ENCODE measurements around the gene ODAD2. TPM values are rescaled to one million over a fixed set of nuclear protein-coding genes. Genes with fewer than 3 reads are reported as not detected.
A peak's percentile ranks its signal among the peaks of the same experiment; 100 is the strongest.

ODAD2 gene
- total and polyA plus RNA-seq, 2 donors (not counting 1 experiment from before 2014, with no cell fraction given), result 0.12 to 1.3 TPM

DNA sequence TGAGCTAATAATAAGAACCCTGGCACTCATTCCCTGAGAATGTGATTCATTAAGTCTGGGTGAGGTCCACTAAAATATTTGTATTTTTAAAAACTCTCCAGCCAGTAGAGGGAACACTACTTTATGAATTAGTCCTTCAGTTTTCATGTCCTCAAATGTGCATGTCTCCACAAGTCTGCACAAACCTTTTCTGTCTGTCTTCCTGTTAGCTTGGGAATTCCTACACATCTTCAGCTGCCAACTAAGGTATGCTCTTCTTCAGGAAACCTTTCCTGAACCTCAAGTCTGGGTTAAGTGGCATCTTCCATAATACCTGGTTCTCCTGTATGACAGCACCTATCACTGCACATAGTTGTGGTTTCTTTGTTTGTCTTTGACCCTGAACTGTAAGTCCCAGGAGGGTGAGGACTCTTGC is 133.7 kb downstream of the ODAD2 start:
- Histone ChIP-seq H3K9me3 (ENCODE audit: control insufficient read depth, insufficient read depth, low read depth, low read length) (no peaks in the 10 kb centered on the region), H3K27me3 (ENCODE audit: control insufficient read depth, insufficient read depth, low read length) (no peaks in the 10 kb centered on the region), H3K79me2 (ENCODE audit: control insufficient read depth, insufficient read depth, low read length) (no peaks in the 10 kb centered on the region), H3K4me2 (ENCODE audit: extremely low read depth, insufficient read depth, low read length) (no peak overlapping the region), H4K20me1 (ENCODE audit: control insufficient read depth, extremely low read depth, insufficient read depth, low read length) (no peaks in the 10 kb centered on the region), H3K9ac (ENCODE audit: insufficient read depth, low read length) (no peak overlapping the region), H3K4me1 (ENCODE audit: control insufficient read depth, extremely low read depth, insufficient read depth, low read length) (no peaks in the 10 kb centered on the region), H2AFZ (ENCODE audit: low read length) (no peak overlapping the region), H3K36me3 (ENCODE audit: control insufficient read depth, insufficient read depth, low read length) (no peaks in the 10 kb centered on the region), H3K27ac (ENCODE audit: insufficient read depth, low read length) (no peak overlapping the region), H3K4me3 (replicated peaks in 1 of 4; ENCODE audit: control extremely low read depth in 1 of 4, insufficient read depth in 1 of 4, low read depth in 3 of 4, low read length in 4 of 4) (no peak overlapping the region)
- TF ChIP-seq, protein P1, sequence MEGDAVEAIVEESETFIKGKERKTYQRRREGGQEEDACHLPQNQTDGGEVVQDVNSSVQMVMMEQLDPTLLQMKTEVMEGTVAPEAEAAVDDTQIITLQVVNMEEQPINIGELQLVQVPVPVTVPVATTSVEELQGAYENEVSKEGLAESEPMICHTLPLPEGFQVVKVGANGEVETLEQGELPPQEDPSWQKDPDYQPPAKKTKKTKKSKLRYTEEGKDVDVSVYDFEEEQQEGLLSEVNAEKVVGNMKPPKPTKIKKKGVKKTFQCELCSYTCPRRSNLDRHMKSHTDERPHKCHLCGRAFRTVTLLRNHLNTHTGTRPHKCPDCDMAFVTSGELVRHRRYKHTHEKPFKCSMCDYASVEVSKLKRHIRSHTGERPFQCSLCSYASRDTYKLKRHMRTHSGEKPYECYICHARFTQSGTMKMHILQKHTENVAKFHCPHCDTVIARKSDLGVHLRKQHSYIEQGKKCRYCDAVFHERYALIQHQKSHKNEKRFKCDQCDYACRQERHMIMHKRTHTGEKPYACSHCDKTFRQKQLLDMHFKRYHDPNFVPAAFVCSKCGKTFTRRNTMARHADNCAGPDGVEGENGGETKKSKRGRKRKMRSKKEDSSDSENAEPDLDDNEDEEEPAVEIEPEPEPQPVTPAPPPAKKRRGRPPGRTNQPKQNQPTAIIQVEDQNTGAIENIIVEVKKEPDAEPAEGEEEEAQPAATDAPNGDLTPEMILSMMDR (conservative IDR thresholded peaks at IDR 0.05 in 1 of 2, IDR thresholded peaks at IDR 0.05 in 1 of 2; ENCODE audit: low read depth in 1 of 2, low read length in 2 of 2), result peak in 1 of 2 donors; percentile 3
- TF ChIP-seq EZH2 (IDR thresholded peaks at IDR 0.05; ENCODE audit: low read length, missing control alignments), result no peak
- peak; percentile 43 to 52 for DNase-seq (ENCODE audit: low read depth in 2 of 2)

DNA sequence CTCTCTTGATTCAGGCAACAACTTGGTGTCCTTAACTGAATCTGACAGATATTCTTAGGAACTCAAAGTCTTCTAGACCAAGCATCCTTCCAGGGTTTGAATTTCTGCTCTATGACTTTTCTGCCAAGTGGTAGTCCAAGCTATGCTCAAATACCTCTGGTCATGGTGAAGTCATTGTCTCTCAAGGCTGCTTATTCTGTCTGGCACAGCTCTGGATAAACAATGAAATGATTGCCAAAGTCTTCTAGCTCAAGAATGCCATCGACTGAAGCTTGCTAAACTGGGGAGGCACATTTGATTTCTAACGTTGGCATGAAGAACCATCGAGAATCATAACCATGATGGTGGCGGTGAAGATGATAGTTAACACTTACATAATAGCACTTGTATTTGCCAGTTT is 137.1 kb downstream of the ODAD2 start:
- Histone ChIP-seq H3K4me2 (ENCODE audit: extremely low read depth, insufficient read depth, low read length) (no peak overlapping the region), H3K27ac (ENCODE audit: insufficient read depth, low read length) (no peak overlapping the region), H3K79me2 (ENCODE audit: control insufficient read depth, insufficient read depth, low read length) (no peaks in the 10 kb centered on the region)

DNA sequence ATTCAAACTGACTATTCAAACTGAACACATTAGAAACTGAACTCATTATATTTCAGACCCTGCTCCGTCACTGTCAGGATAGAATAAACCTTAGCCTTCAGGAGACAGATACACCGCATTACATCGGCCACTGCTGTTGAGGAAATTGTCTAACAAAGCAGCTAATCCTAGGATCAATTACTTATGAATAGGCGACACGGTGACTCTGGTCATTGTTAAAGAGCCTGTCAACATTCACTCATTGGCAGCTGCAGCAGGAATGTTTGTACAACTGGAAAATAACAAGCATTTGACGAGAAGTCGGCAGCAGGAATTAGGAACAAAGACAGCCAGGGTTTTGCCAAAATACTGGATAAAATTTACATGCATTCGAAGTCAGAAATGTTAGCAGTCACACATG is 141.3 kb downstream of the ODAD2 start:
- H3K36me3 ChIP-seq (ENCODE audit: control insufficient read depth, insufficient read depth, low read length), result no peaks in the 10 kb centered on the region
- no peak overlapping the region for H3K4me2 ChIP-seq (ENCODE audit: extremely low read depth, insufficient read depth, low read length)
- H3K79me2 ChIP-seq (ENCODE audit: control insufficient read depth, insufficient read depth, low read length), result no peaks in the 10 kb centered on the region
- H3K9ac ChIP-seq (ENCODE audit: insufficient read depth, low read length), result no peak overlapping the region
- no peaks in the 10 kb centered on the region for H3K4me1 ChIP-seq (ENCODE audit: control insufficient read depth, extremely low read depth, insufficient read depth, low read length)
- H4K20me1 ChIP-seq (ENCODE audit: control insufficient read depth, extremely low read depth, insufficient read depth, low read length), result no peaks in the 10 kb centered on the region
- H3K9me3 ChIP-seq (ENCODE audit: control insufficient read depth, insufficient read depth, low read depth, low read length), result no peaks in the 10 kb centered on the region
- H2AFZ ChIP-seq (ENCODE audit: low read length), result no peak overlapping the region
- H3K4me3 ChIP-seq (replicated peaks in 1 of 4; ENCODE audit: control extremely low read depth in 1 of 4, insufficient read depth in 1 of 4, low read depth in 3 of 4, low read length in 4 of 4), result no peak overlapping the region
- TF ChIP-seq, protein P1 (conservative IDR thresholded peaks at IDR 0.05 in 1 of 2, IDR thresholded peaks at IDR 0.05 in 1 of 2; ENCODE audit: low read depth in 1 of 2, low read length in 2 of 2), result no peak
- no peak for TF ChIP-seq EZH2 (IDR thresholded peaks at IDR 0.05; ENCODE audit: low read length, missing control alignments)
- no peak overlapping the region for H3K27ac ChIP-seq (ENCODE audit: insufficient read depth, low read length)
- no peak for DNase-seq (ENCODE audit: low read depth in 2 of 2)
- H3K27me3 ChIP-seq (ENCODE audit: control insufficient read depth, insufficient read depth, low read length), result no peaks in the 10 kb centered on the region

More for the DNA sequence above, 137.1 kb downstream of the ODAD2 start:
- no peaks in the 10 kb centered on the region for H3K36me3 ChIP-seq (ENCODE audit: control insufficient read depth, insufficient read depth, low read length)
- no peak for DNase-seq (ENCODE audit: low read depth in 2 of 2)
- no peaks in the 10 kb centered on the region for H4K20me1 ChIP-seq (ENCODE audit: control insufficient read depth, extremely low read depth, insufficient read depth, low read length)
- H2AFZ ChIP-seq (ENCODE audit: low read length), result no peak overlapping the region
- no peak for TF ChIP-seq EZH2 (IDR thresholded peaks at IDR 0.05; ENCODE audit: low read length, missing control alignments)
- TF ChIP-seq, protein P1 (conservative IDR thresholded peaks at IDR 0.05 in 1 of 2, IDR thresholded peaks at IDR 0.05 in 1 of 2; ENCODE audit: low read depth in 1 of 2, low read length in 2 of 2), result no peak
- no peaks in the 10 kb centered on the region for H3K4me1 ChIP-seq (ENCODE audit: control insufficient read depth, extremely low read depth, insufficient read depth, low read length)
- no peak overlapping the region for H3K9ac ChIP-seq (ENCODE audit: insufficient read depth, low read length)
- no peak overlapping the region for H3K4me3 ChIP-seq (replicated peaks in 1 of 4; ENCODE audit: control extremely low read depth in 1 of 4, insufficient read depth in 1 of 4, low read depth in 3 of 4, low read length in 4 of 4)
- no peaks in the 10 kb centered on the region for H3K27me3 ChIP-seq (ENCODE audit: control insufficient read depth, insufficient read depth, low read length)
- no peaks in the 10 kb centered on the region for H3K9me3 ChIP-seq (ENCODE audit: control insufficient read depth, insufficient read depth, low read depth, low read length)
